ENCODE measurements around the gene TNRC6C.

The TNRC6C gene

GRCh38 chr17:78022425-78022824 is 63.9 kb downstream of the TNRC6C start:
- DNase-seq (ENCODE audit: low read depth) = no peak
- TF ChIP-seq CTCF (IDR thresholded peaks at IDR 0.05; ENCODE audit: low read depth, low read length, missing control alignments) = no peak
- no peak overlapping the region for H3K4me3 ChIP-seq (ENCODE audit: low read depth, low read length)

GRCh38 chr17:78023042-78023441 is 64.5 kb downstream of the TNRC6C start:
- DNase-seq (ENCODE audit: low read depth) = no peak
- no peak overlapping the region for H3K4me3 ChIP-seq (ENCODE audit: low read depth, low read length)
- no peak for TF ChIP-seq CTCF (IDR thresholded peaks at IDR 0.05; ENCODE audit: low read depth, low read length, missing control alignments)

GRCh38 chr17:78026381-78026780 is 67.9 kb downstream of the TNRC6C start:
- TF ChIP-seq CTCF (IDR thresholded peaks at IDR 0.05; ENCODE audit: low read depth, low read length, missing control alignments) = no peak
- no peak overlapping the region for H3K4me3 ChIP-seq (ENCODE audit: low read depth, low read length)
- DNase-seq (ENCODE audit: low read depth) = no peak

GRCh38 chr17:78027121-78027520 is 68.6 kb downstream of the TNRC6C start:
- DNase-seq (ENCODE audit: low read depth) = no peak
- TF ChIP-seq CTCF (IDR thresholded peaks at IDR 0.05; ENCODE audit: low read depth, low read length, missing control alignments) = no peak
- H3K4me3 ChIP-seq (ENCODE audit: low read depth, low read length) = no peak overlapping the region

GRCh38 chr17:78029697-78030096 is 71.2 kb downstream of the TNRC6C start:
- H3K4me3 ChIP-seq (ENCODE audit: low read depth, low read length) = no peak overlapping the region
- DNase-seq (ENCODE audit: low read depth) = no peak
- no peak for TF ChIP-seq CTCF (IDR thresholded peaks at IDR 0.05; ENCODE audit: low read depth, low read length, missing control alignments)

GRCh38 chr17:78031435-78031834 is 72.9 kb downstream of the TNRC6C start:
- DNase-seq (ENCODE audit: low read depth) = no peak
- no peak for TF ChIP-seq CTCF (IDR thresholded peaks at IDR 0.05; ENCODE audit: low read depth, low read length, missing control alignments)
- H3K4me3 ChIP-seq (ENCODE audit: low read depth, low read length) = no peak overlapping the region

GRCh38 chr17:78032166-78032565 is 73.7 kb downstream of the TNRC6C start:
- DNase-seq (ENCODE audit: low read depth) = no peak
- no peak overlapping the region for H3K4me3 ChIP-seq (ENCODE audit: low read depth, low read length)
- no peak for TF ChIP-seq CTCF (IDR thresholded peaks at IDR 0.05; ENCODE audit: low read depth, low read length, missing control alignments)

Measured in GM12864 (cell line).